Measurements from ENCODE around the gene RNF187. TPM values are rescaled to one million over a fixed set of nuclear protein-coding genes. Genes with fewer than 3 reads are reported as not detected.

Gene RNF187
- total and polyA plus RNA-seq, 10 of the 15 experiments (the other 5 are each of a cell fraction or from before 2014, with no cell fraction given) = 2.6 to 116 (median 29.5) TPM

- no peak for TF ChIP-seq HSF1 (IDR thresholded peaks at IDR 0.05; ENCODE audit: low read depth, low read length)
- TF ChIP-seq TCF7 (IDR thresholded peaks at IDR 0.05; ENCODE audit: borderline replicate concordance) = no peak
- no peak for TF ChIP-seq NBN (IDR thresholded peaks at IDR 0.05)
- TF ChIP-seq FOXK2 (IDR thresholded peaks at IDR 0.05) = no peak
Observed at GRCh38 chr1:228471154-228471761, 15.9 kb upstream of the RNF187 start (continued).

GRCh38 chr1:228471762-228472398 is 15.3 kb upstream of the RNF187 start:
- Histone ChIP-seq H2AFZ (ENCODE audit: control insufficient read depth, low read depth, low read length) (no peak overlapping the region), H3K9me3 (replicated peaks; ENCODE audit: control insufficient read depth, insufficient read depth, low read length) (no peaks in the 10 kb centered on the region), H3K4me1 (ENCODE audit: control insufficient read depth, insufficient read depth, low read length) (peaks cover 5% of the 10 kb centered on the region; the same call in 1 of the 2 replicates), H3K4me3 (no peak overlapping the region), H3K79me2 (ENCODE audit: control insufficient read depth, insufficient read depth, low read length) (no peaks in the 10 kb centered on the region), H4K20me1 (ENCODE audit: control insufficient read depth, insufficient read depth) (no peaks in the 10 kb centered on the region), H3K27me3 (replicated peaks in 1 of 2; ENCODE audit: control insufficient read depth in 2 of 2, insufficient read depth in 2 of 2, low read length in 1 of 2) (peaks cover 0 to 3% of the 10 kb centered on the region in 2 experiments; a peak in 2 of 4 replicates), H3K36me3 (ENCODE audit: control insufficient read depth in 2 of 2, insufficient read depth in 2 of 2, low read length in 1 of 2) (no peaks in the 10 kb centered on the region), H3K9ac (ENCODE audit: control insufficient read depth, insufficient read depth, low read length) (no peak overlapping the region), H3K27ac (ENCODE audit: control insufficient read depth, insufficient read depth) (no peak overlapping the region), H3K4me2 (ENCODE audit: control insufficient read depth, insufficient read depth) (no peak overlapping the region)
- CTCF ChIA-PET = interaction anchor here (0.8 to 4.0 kb wide), 6 partner anchors 9 to 755 kb away, joined by 3 to 17 read pairs (median 4); partner anchors contain the start of gene RNF187
- BruUV-seq (replicated peaks) = no TSS peak
- FAIRE-seq = no peak
- in situ Hi-C loops (cut with MboI) = no loop called here
- RAD21 ChIA-PET (ENCODE audit: unreplicated experiment) = interaction anchor here (2.6 kb wide), 1 partner anchor 15 kb away, joined by 7 read pairs; the partner anchor contains the start of gene RNF187
- intact Hi-C loops (cut with micrococcal nuclease; ENCODE audit: unreplicated experiment) = no loop called here
- no peak for DNase-seq (ENCODE audit: low read depth, low spot score)
- SMC1A ChIA-PET (ENCODE audit: uncharacterized antibody, unreplicated experiment) = interaction anchor here (1.2 kb wide), 1 partner anchor 14 kb away, joined by 3 read pairs; no protein-coding TSS in a partner anchor
- 92% methylated on average over 3 of the region's 5 CpGs for WGBS (ENCODE audit: insufficient coverage, insufficient replicate concordance, low lambda C conversion rate, missing lambda C conversion rate)
- TF ChIP-seq POLR2A (IDR thresholded peaks at IDR 0.05; ENCODE audit: low read depth, low read length) = no peak
- TF ChIP-seq RAD21 (IDR thresholded peaks at IDR 0.05; ENCODE audit: insufficient read depth, low read depth, low read length) = peak; percentile 74
- peak; percentile 43 to 69 (median 64) for TF ChIP-seq CTCF (IDR thresholded peaks at IDR 0.05 in 2 of 3, conservative IDR thresholded peaks at IDR 0.05 in 1 of 3; ENCODE audit: control insufficient read depth in 2 of 3, extremely low read depth in 1 of 3, insufficient read depth in 1 of 3, low read depth in 3 of 3, low read length in 3 of 3)
- TF ChIP-seq GATAD2B (conservative IDR thresholded peaks at IDR 0.05; ENCODE audit: low read depth) = no peak
- POLR2A ChIA-PET = interaction anchor here (0.7 kb wide), 1 partner anchor 11 kb away, joined by 4 read pairs; no protein-coding TSS in a partner anchor
- ATAC-seq = peak; percentile 92
